GM12878 (cell line): ENCODE results near the gene BLNK. TPM values are rescaled to one million over a fixed set of nuclear protein-coding genes. Genes with fewer than 3 reads are reported as not detected.

ENCODE experiments used
- MTA3 ChIP-seq: IDR thresholded peaks from 2 replicates; pipeline ENCODE4 v1.6.1; 2012; ENCODE audit warnings: low read length, inconsistent platforms, borderline replicate concordance
- NFYA ChIP-seq: IDR thresholded peaks from 2 replicates; pipeline ENCODE4 v1.6.1; 2011; ENCODE audit warnings: low read depth, mild to moderate bottlenecking, low read length, improper control_type of control experiment, borderline replicate concordance
- polyA plus RNA-seq, 11 experiments: library from polyadenylated mRNA; depleted of rRNA in 4 of 11; unstranded in 6 of 11; stranded (reverse) in 5 of 11; fragments of >200 nt; fragmentation: Nextera tagmentation in 4 of 11; fragmentation: Illumina TruSeq in 1 of 11; extraction: Ambion mirVana in 4 of 11; extraction: Trizol in 1 of 11; gene quantifications; 1 replicate in 1 of 11; 2 replicates in 10 of 11; pipeline versions ENCODE4 v1.2.1 to v1.2.3, GENCODE V29; 2011 to 2016; ENCODE audit warnings: inconsistent platforms in 2 of 11, missing spikeins in 2 of 11, low read depth in 1 of 11
- total RNA-seq, 4 experiments: library from RNA; depleted of rRNA in 3 of 4; stranded (reverse); fragments of >200 nt in 3 of 4; fragmentation: Illumina TruSeq in 1 of 4; extraction: Trizol in 1 of 4; gene quantifications; 2 replicates each; pipeline versions ENCODE4 v1.2.1 to v1.2.3, GENCODE V29; 2013 to 2021
- TF ChIP-seq, protein P1 (sequence below): IDR thresholded peaks from 2 replicates; pipeline ENCODE4 v1.6.1; 2011; ENCODE audit warnings: low read depth, low read length, improper control_type of control experiment, borderline replicate concordance

BLNK gene
- total and polyA plus RNA-seq, 10 of the 15 experiments (the other 5 are each of a cell fraction or from before 2014, with no cell fraction given) = 79.5 to 201 (median 139) TPM

DNA sequence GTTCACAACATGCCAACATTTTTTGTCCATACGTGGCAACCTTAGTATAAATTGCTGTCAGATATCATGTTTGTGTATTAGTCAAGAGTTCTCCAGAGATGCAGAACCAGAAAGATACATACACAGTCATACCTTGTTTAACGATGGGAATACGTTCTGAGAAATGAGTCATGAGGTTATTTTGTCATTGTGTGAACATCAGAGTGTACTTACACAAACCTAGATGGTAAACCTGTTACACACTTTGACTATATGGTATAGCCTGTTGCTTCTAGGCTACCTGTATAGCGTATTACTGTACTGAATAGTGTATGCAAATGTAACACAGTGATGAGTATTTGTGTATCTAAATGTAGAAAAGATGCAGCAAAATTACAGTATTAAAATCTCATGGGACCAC lies 118.9 kb downstream of the BLNK start (continued):
- TF ChIP-seq, protein P1, sequence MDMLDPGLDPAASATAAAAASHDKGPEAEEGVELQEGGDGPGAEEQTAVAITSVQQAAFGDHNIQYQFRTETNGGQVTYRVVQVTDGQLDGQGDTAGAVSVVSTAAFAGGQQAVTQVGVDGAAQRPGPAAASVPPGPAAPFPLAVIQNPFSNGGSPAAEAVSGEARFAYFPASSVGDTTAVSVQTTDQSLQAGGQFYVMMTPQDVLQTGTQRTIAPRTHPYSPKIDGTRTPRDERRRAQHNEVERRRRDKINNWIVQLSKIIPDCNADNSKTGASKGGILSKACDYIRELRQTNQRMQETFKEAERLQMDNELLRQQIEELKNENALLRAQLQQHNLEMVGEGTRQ = no peak
- no peak for TF ChIP-seq NFYA
- no peak for TF ChIP-seq MTA3

Other genes with a start within 250 kb of the BLNK start
- gene CCNJ, start 228.0 kb downstream of the BLNK start, total RNA-seq (2014; rRNA removed) = 4.6 and 5.8 TPM in 2 replicates
- gene CCNJ, start 228.0 kb downstream of the BLNK start, total RNA-seq (2014; rRNA removed; fragmentation: Illumina TruSeq; extraction: Trizol) = 6.4 and 6.6 TPM in 2 replicates
- gene CCNJ, start 228.0 kb downstream of the BLNK start, total RNA-seq (2021) = 6.1 and 6.6 TPM in 2 replicates
- gene CCNJ, start 228.0 kb downstream of the BLNK start, polyA plus RNA-seq (2011; rRNA removed) = 7.2 and 7.7 TPM in 2 replicates
- gene CCNJ, start 228.0 kb downstream of the BLNK start, polyA plus RNA-seq (2014; fragmentation: Illumina TruSeq; extraction: Trizol) = 7.1 and 8.1 TPM in 2 replicates
- 1 to 10 TPM in 1 of 2 experiments, under 1 TPM in 1; 0.56 to 1.5 TPM for gene CCNJ, start 228.0 kb downstream of the BLNK start, polyA plus RNA-seq (2014; fragmentation: Nextera tagmentation; extraction: Ambion mirVana)
- gene CCNJ, start 228.0 kb downstream of the BLNK start, polyA plus RNA-seq (2014; rRNA removed) = 5.5 and 6.7 TPM in 2 replicates
- gene CCNJ, start 228.0 kb downstream of the BLNK start, polyA plus RNA-seq (2016; fragmentation: Nextera tagmentation; extraction: Ambion mirVana) = 1 to 10 TPM; 7.7 to 8.8 TPM
- 15.8 and 17.1 TPM in 2 replicates for gene ZNF518A, start 141.3 kb downstream of the BLNK start, total RNA-seq (2014; rRNA removed)
- 16.9 and 17.7 TPM in 2 replicates for gene ZNF518A, start 141.3 kb downstream of the BLNK start, total RNA-seq (2014; rRNA removed; fragmentation: Illumina TruSeq; extraction: Trizol)
- 14.8 and 15.1 TPM in 2 replicates for gene ZNF518A, start 141.3 kb downstream of the BLNK start, total RNA-seq (2021)
- 19.4 and 34.1 TPM in 2 replicates for gene ZNF518A, start 141.3 kb downstream of the BLNK start, polyA plus RNA-seq (2011; rRNA removed)
- 13.6 and 15.8 TPM in 2 replicates for gene ZNF518A, start 141.3 kb downstream of the BLNK start, polyA plus RNA-seq (2014; fragmentation: Illumina TruSeq; extraction: Trizol)
- 10 to 100 TPM in 1 of 2 experiments, 1 to 10 TPM in 1; 3.7 to 11.3 TPM for gene ZNF518A, start 141.3 kb downstream of the BLNK start, polyA plus RNA-seq (2014; fragmentation: Nextera tagmentation; extraction: Ambion mirVana)
- 7.2 and 9.1 TPM in 2 replicates for gene ZNF518A, start 141.3 kb downstream of the BLNK start, polyA plus RNA-seq (2014; rRNA removed)
- gene ZNF518A, start 141.3 kb downstream of the BLNK start, polyA plus RNA-seq (2016; fragmentation: Nextera tagmentation; extraction: Ambion mirVana) = 10 to 100 TPM; 18.7 to 24.4 TPM
- gene DNTT, start 32.9 kb upstream of the BLNK start, total RNA-seq (2014; rRNA removed) = 0.06 and 0.11 TPM in 2 replicates
- not detected in 2 replicates for gene DNTT, start 32.9 kb upstream of the BLNK start, total RNA-seq (2014; rRNA removed; fragmentation: Illumina TruSeq; extraction: Trizol)
- gene DNTT, start 32.9 kb upstream of the BLNK start, total RNA-seq (2021) = 0.10 TPM in 1 of 2 replicates, not detected in the other
- gene DNTT, start 32.9 kb upstream of the BLNK start, polyA plus RNA-seq (2011; rRNA removed) = 0.14 TPM in 1 of 2 replicates, not detected in the other
- 0.08 and 0.09 TPM in 2 replicates for gene DNTT, start 32.9 kb upstream of the BLNK start, polyA plus RNA-seq (2014; fragmentation: Illumina TruSeq; extraction: Trizol)
- gene DNTT, start 32.9 kb upstream of the BLNK start, polyA plus RNA-seq (2014; fragmentation: Nextera tagmentation; extraction: Ambion mirVana) = under 1 TPM in 1 of 2 experiments, not detected in 1; 0.07 TPM
- gene DNTT, start 32.9 kb upstream of the BLNK start, polyA plus RNA-seq (2014; rRNA removed) = not detected in 2 replicates
- under 1 TPM in 1 of 2 experiments, not detected in 1; 0.13 TPM for gene DNTT, start 32.9 kb upstream of the BLNK start, polyA plus RNA-seq (2016; fragmentation: Nextera tagmentation; extraction: Ambion mirVana)
- gene OPALIN, start 87.4 kb upstream of the BLNK start, total RNA-seq (2014; rRNA removed) = not detected in 2 replicates
- gene OPALIN, start 87.4 kb upstream of the BLNK start, total RNA-seq (2014; rRNA removed; fragmentation: Illumina TruSeq; extraction: Trizol) = not detected in 2 replicates
- gene OPALIN, start 87.4 kb upstream of the BLNK start, total RNA-seq (2021) = not detected in 2 replicates
- gene OPALIN, start 87.4 kb upstream of the BLNK start, polyA plus RNA-seq (2011; rRNA removed) = not detected in 2 replicates
- gene OPALIN, start 87.4 kb upstream of the BLNK start, polyA plus RNA-seq (2014; fragmentation: Illumina TruSeq; extraction: Trizol) = not detected in 2 replicates
- gene OPALIN, start 87.4 kb upstream of the BLNK start, polyA plus RNA-seq (2014; fragmentation: Nextera tagmentation; extraction: Ambion mirVana) = not detected
- not detected in 2 replicates for gene OPALIN, start 87.4 kb upstream of the BLNK start, polyA plus RNA-seq (2014; rRNA removed)
- not detected for gene OPALIN, start 87.4 kb upstream of the BLNK start, polyA plus RNA-seq (2016; fragmentation: Nextera tagmentation; extraction: Ambion mirVana)
- gene TLL2, start 242.4 kb upstream of the BLNK start, total RNA-seq (2014; rRNA removed) = 0.33 and 0.34 TPM in 2 replicates
- 0.14 and 0.22 TPM in 2 replicates for gene TLL2, start 242.4 kb upstream of the BLNK start, total RNA-seq (2014; rRNA removed; fragmentation: Illumina TruSeq; extraction: Trizol)
- 0.51 and 0.72 TPM in 2 replicates for gene TLL2, start 242.4 kb upstream of the BLNK start, total RNA-seq (2021)
- 0.33 and 0.71 TPM in 2 replicates for gene TLL2, start 242.4 kb upstream of the BLNK start, polyA plus RNA-seq (2011; rRNA removed)
- gene TLL2, start 242.4 kb upstream of the BLNK start, polyA plus RNA-seq (2014; fragmentation: Illumina TruSeq; extraction: Trizol) = 0.31 and 0.55 TPM in 2 replicates
- under 1 TPM; 0.02 to 0.29 TPM for gene TLL2, start 242.4 kb upstream of the BLNK start, polyA plus RNA-seq (2014; fragmentation: Nextera tagmentation; extraction: Ambion mirVana)
- gene TLL2, start 242.4 kb upstream of the BLNK start, polyA plus RNA-seq (2014; rRNA removed) = 0.78 and 0.80 TPM in 2 replicates
- 1 to 10 TPM; 1.5 to 2.1 TPM for gene TLL2, start 242.4 kb upstream of the BLNK start, polyA plus RNA-seq (2016; fragmentation: Nextera tagmentation; extraction: Ambion mirVana)